ENCODE results near the gene GTF2E1.

- no peak for TF ChIP-seq GATA2 (IDR thresholded peaks at IDR 0.05; ENCODE audit: low read depth, low read length)
- TF ChIP-seq GATA3 (IDR thresholded peaks at IDR 0.05; ENCODE audit: low read depth, low read length): no peak
These were observed 10.3 kb downstream of the GTF2E1 start for GRCh38 chr3:120752865-120753264.

All from SH-SY5Y (cell line).